Measurements from ENCODE around the gene CEP43.
A peak's percentile ranks its signal among the peaks of the same experiment; 100 is the strongest.

CEP43 gene

GRCh38 chr6:166997348-166997747 lies 1.8 kb upstream of the CEP43 start:
- no peaks in the 10 kb centered on the region for H3K9me2 ChIP-seq (ENCODE audit: low read depth, low read length)
- TF ChIP-seq EZH2 (IDR thresholded peaks at IDR 0.05; ENCODE audit: borderline replicate concordance, low read length) (no peak), CTCF (IDR thresholded peaks at IDR 0.05; ENCODE audit: low read length) (no peak)
- H3K4me2 ChIP-seq (ENCODE audit: low read length), result peak overlapping the region; percentile 93
- H3K4me3 ChIP-seq (ENCODE audit: low read depth, low read length, poor library complexity, severe bottlenecking), result peak overlapping the region; percentile 92
- H3K4me1 ChIP-seq (ENCODE audit: insufficient read depth, low read length, severe bottlenecking), result peaks cover 34% of the 10 kb centered on the region
- peaks cover 20% of the 10 kb centered on the region; the same call in 1 of the 2 replicates for H3K79me2 ChIP-seq (ENCODE audit: insufficient read depth, low read length)
- H2AFZ ChIP-seq (ENCODE audit: low read length), result no peak overlapping the region
- H4K20me1 ChIP-seq (ENCODE audit: insufficient read depth, low read length), result no peaks in the 10 kb centered on the region
- peaks cover 26% of the 10 kb centered on the region for H3K36me3 ChIP-seq (ENCODE audit: insufficient read depth, low read length)
- H3K27ac ChIP-seq (ENCODE audit: low read depth, low read length, poor library complexity, severe bottlenecking), result no peak overlapping the region
- no peaks in the 10 kb centered on the region for H3F3A ChIP-seq (ENCODE audit: insufficient read depth, low read length)
- H3K9ac ChIP-seq (ENCODE audit: low read length), result peak overlapping the region; percentile 89; the same call in 1 of the 2 replicates
- no peaks in the 10 kb centered on the region for H3K27me3 ChIP-seq (ENCODE audit: insufficient read depth, low read length)
- no peaks in the 10 kb centered on the region for H3K9me3 ChIP-seq (ENCODE audit: low read length)

GRCh38 chr6:166997768-166998255 lies 1.4 kb upstream of the CEP43 start:
- peaks cover 37% of the 10 kb centered on the region for H3K4me1 ChIP-seq (ENCODE audit: insufficient read depth, low read length, severe bottlenecking)
- peaks cover 26% of the 10 kb centered on the region; the same call in 1 of the 2 replicates for H3K36me3 ChIP-seq (ENCODE audit: insufficient read depth, low read length)
- H3K9ac ChIP-seq (ENCODE audit: low read length), result peak overlapping the region; percentile 89
- H2AFZ ChIP-seq (ENCODE audit: low read length), result no peak overlapping the region
- peak overlapping the region; percentile 92 for H3K4me3 ChIP-seq (ENCODE audit: low read depth, low read length, poor library complexity, severe bottlenecking)
- no peak overlapping the region for H3K27ac ChIP-seq (ENCODE audit: low read depth, low read length, poor library complexity, severe bottlenecking)
- H3K9me2 ChIP-seq (ENCODE audit: low read depth, low read length), result no peaks in the 10 kb centered on the region
- no peaks in the 10 kb centered on the region for H3K27me3 ChIP-seq (ENCODE audit: insufficient read depth, low read length)
- H4K20me1 ChIP-seq (ENCODE audit: insufficient read depth, low read length), result no peaks in the 10 kb centered on the region
- H3K4me2 ChIP-seq (ENCODE audit: low read length), result peak overlapping the region; percentile 93
- H3K9me3 ChIP-seq (ENCODE audit: low read length), result no peaks in the 10 kb centered on the region
- peaks cover 20% of the 10 kb centered on the region; the same call in 1 of the 2 replicates for H3K79me2 ChIP-seq (ENCODE audit: insufficient read depth, low read length)
- peak; percentile 11; the same call in 1 of the 2 replicates for TF ChIP-seq CTCF (IDR thresholded peaks at IDR 0.05; ENCODE audit: low read length)
- TF ChIP-seq EZH2 (IDR thresholded peaks at IDR 0.05; ENCODE audit: borderline replicate concordance, low read length), result no peak
- no peaks in the 10 kb centered on the region for H3F3A ChIP-seq (ENCODE audit: insufficient read depth, low read length)

- peaks cover 37% of the 10 kb centered on the region for H3K4me1 ChIP-seq (ENCODE audit: insufficient read depth, low read length, severe bottlenecking)
- H3F3A ChIP-seq (ENCODE audit: insufficient read depth, low read length), result no peaks in the 10 kb centered on the region
- H3K9me2 ChIP-seq (ENCODE audit: low read depth, low read length), result no peaks in the 10 kb centered on the region
- H3K4me3 ChIP-seq (ENCODE audit: low read depth, low read length, poor library complexity, severe bottlenecking), result peak overlapping the region; percentile 92
- no peaks in the 10 kb centered on the region for H3K9me3 ChIP-seq (ENCODE audit: low read length)
- H3K27me3 ChIP-seq (ENCODE audit: insufficient read depth, low read length), result no peaks in the 10 kb centered on the region
- H4K20me1 ChIP-seq (ENCODE audit: insufficient read depth, low read length), result no peaks in the 10 kb centered on the region
- peaks cover 22% of the 10 kb centered on the region; the same call in 1 of the 2 replicates for H3K36me3 ChIP-seq (ENCODE audit: insufficient read depth, low read length)
- peak overlapping the region; percentile 93 for H3K4me2 ChIP-seq (ENCODE audit: low read length)
- no peak overlapping the region for H3K27ac ChIP-seq (ENCODE audit: low read depth, low read length, poor library complexity, severe bottlenecking)
- H3K79me2 ChIP-seq (ENCODE audit: insufficient read depth, low read length), result peaks cover 20% of the 10 kb centered on the region; the same call in 1 of the 2 replicates
- H2AFZ ChIP-seq (ENCODE audit: low read length), result no peak overlapping the region
- H3K9ac ChIP-seq (ENCODE audit: low read length), result peak overlapping the region; percentile 89
- TF ChIP-seq EZH2 (IDR thresholded peaks at IDR 0.05; ENCODE audit: borderline replicate concordance, low read length) (no peak), CTCF (IDR thresholded peaks at IDR 0.05; ENCODE audit: low read length) (0 out of 2 replicates have a peak, but pooled peaks have one; percentile 11)
Observed at GRCh38 chr6:166998256-166999144, 697 bp upstream of the CEP43 start.

All from OCI-LY1 (cell line).